ENCODE data around the gene GOLGA8F.
"Not testable (repeated sequence)": the region's sequence is repeated elsewhere in the genome, so short reads cannot be mapped to it uniquely, and the experiment has no call there.

- TF ChIP-seq POLR2A, CTCF, EP300 (IDR thresholded peaks at IDR 0.05): not testable (repeated sequence)
These were observed at the start of gene GOLGA8F for GRCh38 chr15:28378364-28378763.

Data from tibial nerve (tissue), 4 donors.